ENCODE results near the gene TSPAN1. TPM values are rescaled to one million over a fixed set of nuclear protein-coding genes. Genes with fewer than 3 reads are reported as not detected.

The TSPAN1 gene
- polyA plus RNA-seq (2012; ENCODE audit: low read depth, missing spikeins): 0.06 TPM

- no peak for TF ChIP-seq POU2F2 (IDR thresholded peaks at IDR 0.05; ENCODE audit: low read depth, low read length)
- FAIRE-seq: no peak
- no peak for DNase-seq (ENCODE audit: insufficient read length, low spot score)
These were observed at the start of gene TSPAN1 for GRCh38 chr1:46174448-46175231. Gene TSPAN1, plus strand, starts transcription at chr1:46175087. Its CDS starts 6,021 bp downstream, at chr1:46181108.

- DNase-seq (ENCODE audit: insufficient read length, low spot score) (no peak), FAIRE-seq (no peak)
- TF ChIP-seq PAX5 (IDR thresholded peaks at IDR 0.05; ENCODE audit: insufficient read depth, low read length, severe bottlenecking) (no peak), SPI1 (IDR thresholded peaks at IDR 0.05; ENCODE audit: low read depth, low read length) (no peak), POU2F2 (IDR thresholded peaks at IDR 0.05; ENCODE audit: low read depth, low read length) (no peak), POLR2A (IDR thresholded peaks at IDR 0.05; ENCODE audit: low read depth, low read length) (no peak), POLR2AphosphoS5 (IDR thresholded peaks at IDR 0.05; ENCODE audit: low read depth, low read length) (no peak), TAF1 (IDR thresholded peaks at IDR 0.05; ENCODE audit: low read depth, low read length) (no peak)
These were observed 46.5 kb upstream of the TSPAN1 start for GRCh38 chr1:46128344-46128743.

GRCh38 chr1:46130121-46130520 is 44.8 kb upstream of the TSPAN1 start:
- DNase-seq (ENCODE audit: insufficient read length, low spot score): no peak
- TF ChIP-seq POLR2A (IDR thresholded peaks at IDR 0.05; ENCODE audit: low read depth, low read length) (no peak), TAF1 (IDR thresholded peaks at IDR 0.05; ENCODE audit: low read depth, low read length) (no peak), POU2F2 (IDR thresholded peaks at IDR 0.05; ENCODE audit: low read depth, low read length) (no peak), PAX5 (IDR thresholded peaks at IDR 0.05; ENCODE audit: insufficient read depth, low read length, severe bottlenecking) (no peak), SPI1 (IDR thresholded peaks at IDR 0.05; ENCODE audit: low read depth, low read length) (no peak), POLR2AphosphoS5 (IDR thresholded peaks at IDR 0.05; ENCODE audit: low read depth, low read length) (no peak)
- FAIRE-seq: no peak

GRCh38 chr1:46130606-46131005 is 44.3 kb upstream of the TSPAN1 start:
- FAIRE-seq: no peak
- TF ChIP-seq SPI1 (IDR thresholded peaks at IDR 0.05; ENCODE audit: low read depth, low read length): no peak
- TF ChIP-seq TAF1 (IDR thresholded peaks at IDR 0.05; ENCODE audit: low read depth, low read length): no peak
- TF ChIP-seq POLR2AphosphoS5 (IDR thresholded peaks at IDR 0.05; ENCODE audit: low read depth, low read length): no peak
- no peak for TF ChIP-seq PAX5 (IDR thresholded peaks at IDR 0.05; ENCODE audit: insufficient read depth, low read length, severe bottlenecking)
- TF ChIP-seq POLR2A (IDR thresholded peaks at IDR 0.05; ENCODE audit: low read depth, low read length): no peak
- no peak for TF ChIP-seq POU2F2 (IDR thresholded peaks at IDR 0.05; ENCODE audit: low read depth, low read length)
- no peak for DNase-seq (ENCODE audit: insufficient read length, low spot score)

- DNase-seq (ENCODE audit: insufficient read length, low spot score) (no peak), FAIRE-seq (no peak)
- no peak for TF ChIP-seq SPI1 (IDR thresholded peaks at IDR 0.05; ENCODE audit: low read depth, low read length)
- no peak for TF ChIP-seq POLR2AphosphoS5 (IDR thresholded peaks at IDR 0.05; ENCODE audit: low read depth, low read length)
- no peak for TF ChIP-seq POU2F2 (IDR thresholded peaks at IDR 0.05; ENCODE audit: low read depth, low read length)
- no peak for TF ChIP-seq PAX5 (IDR thresholded peaks at IDR 0.05; ENCODE audit: insufficient read depth, low read length, severe bottlenecking)
- TF ChIP-seq TAF1 (IDR thresholded peaks at IDR 0.05; ENCODE audit: low read depth, low read length): no peak
- no peak for TF ChIP-seq POLR2A (IDR thresholded peaks at IDR 0.05; ENCODE audit: low read depth, low read length)
These were observed 43.8 kb upstream of the TSPAN1 start for GRCh38 chr1:46131093-46131492.

GRCh38 chr1:46131712-46132528 is 43.0 kb upstream of the TSPAN1 start:
- FAIRE-seq (peak; percentile 62), DNase-seq (ENCODE audit: insufficient read length, low spot score) (no peak)
- TF ChIP-seq POU2F2 (IDR thresholded peaks at IDR 0.05; ENCODE audit: low read depth, low read length): no peak
- TF ChIP-seq POLR2AphosphoS5 (IDR thresholded peaks at IDR 0.05; ENCODE audit: low read depth, low read length): no peak
- no peak for TF ChIP-seq POLR2A (IDR thresholded peaks at IDR 0.05; ENCODE audit: low read depth, low read length)
- TF ChIP-seq SPI1 (IDR thresholded peaks at IDR 0.05; ENCODE audit: low read depth, low read length): no peak
- no peak for TF ChIP-seq TAF1 (IDR thresholded peaks at IDR 0.05; ENCODE audit: low read depth, low read length)
- TF ChIP-seq PAX5 (IDR thresholded peaks at IDR 0.05; ENCODE audit: insufficient read depth, low read length, severe bottlenecking): no peak

GRCh38 chr1:46132529-46133180 is 42.2 kb upstream of the TSPAN1 start, which contains the start of gene PIK3R3:
Gene PIK3R3, minus strand, starts transcription at chr1:46132629. Its CDS starts 677 bp downstream, at chr1:46131952.
- TF ChIP-seq SPI1 (IDR thresholded peaks at IDR 0.05; ENCODE audit: low read depth, low read length) (no peak), POLR2A (IDR thresholded peaks at IDR 0.05; ENCODE audit: low read depth, low read length) (peak; percentile 95), TAF1 (IDR thresholded peaks at IDR 0.05; ENCODE audit: low read depth, low read length) (peak; percentile 88), PAX5 (IDR thresholded peaks at IDR 0.05; ENCODE audit: insufficient read depth, low read length, severe bottlenecking) (peak; percentile 4), POLR2AphosphoS5 (IDR thresholded peaks at IDR 0.05; ENCODE audit: low read depth, low read length) (peak; percentile 95), POU2F2 (IDR thresholded peaks at IDR 0.05; ENCODE audit: low read depth, low read length) (peak; percentile 76; the same call in 1 of the 2 replicates)
- FAIRE-seq (peak; percentile 94), DNase-seq (ENCODE audit: insufficient read length, low spot score) (peak; percentile 88)

GRCh38 chr1:46133181-46133658 is 41.7 kb upstream of the TSPAN1 start:
- TF ChIP-seq TAF1 (IDR thresholded peaks at IDR 0.05; ENCODE audit: low read depth, low read length): no peak
- peak; percentile 49 for TF ChIP-seq POLR2AphosphoS5 (IDR thresholded peaks at IDR 0.05; ENCODE audit: low read depth, low read length)
- TF ChIP-seq POLR2A (IDR thresholded peaks at IDR 0.05; ENCODE audit: low read depth, low read length): peak; percentile 62
- peak; percentile 56 for DNase-seq (ENCODE audit: insufficient read length, low spot score)
- no peak for FAIRE-seq
